ENCODE data around the gene CNTNAP2.
A peak's percentile ranks its signal among the peaks of the same experiment; 100 is the strongest.

The CNTNAP2 gene

GRCh38 chr7:148238761-148239325 is 2122.2 kb downstream of the CNTNAP2 start:
- Histone ChIP-seq H3K4me3 (ENCODE audit: insufficient read depth, low read length, poor library complexity, severe bottlenecking) (no peak overlapping the region), H3F3A (ENCODE audit: insufficient read depth) (no peaks in the 10 kb centered on the region), H3K27ac (ENCODE audit: low read depth, low read length) (no peak overlapping the region), H3K9me3 (ENCODE audit: insufficient read depth, low read length) (no peaks in the 10 kb centered on the region), H3K9ac (ENCODE audit: low read length) (no peak overlapping the region), H3K9me2 (replicated peaks; ENCODE audit: insufficient read depth, low read length) (no peaks in the 10 kb centered on the region), H4K20me1 (ENCODE audit: low read depth, low read length) (no peaks in the 10 kb centered on the region), H3K27me3 (ENCODE audit: low read length) (no peaks in the 10 kb centered on the region), H3K4me2 (ENCODE audit: low read depth, low read length, poor library complexity, severe bottlenecking) (no peak overlapping the region), H2AFZ (ENCODE audit: low read depth, low read length, severe bottlenecking) (no peak overlapping the region), H3K79me2 (ENCODE audit: insufficient read depth, low read length) (no peaks in the 10 kb centered on the region), H3K36me3 (ENCODE audit: low read length) (no peaks in the 10 kb centered on the region)
- TF ChIP-seq EZH2phosphoT487 (conservative IDR thresholded peaks at IDR 0.05; ENCODE audit: low read length) = no peak
- TF ChIP-seq CTCF (IDR thresholded peaks at IDR 0.05; ENCODE audit: insufficient read depth, low read length, poor library complexity, severe bottlenecking) = no peak

GRCh38 chr7:148241700-148242293 is 2125.2 kb downstream of the CNTNAP2 start:
- Histone ChIP-seq H3K4me3 (ENCODE audit: insufficient read depth, low read length, poor library complexity, severe bottlenecking) (no peak overlapping the region), H3K4me2 (ENCODE audit: low read depth, low read length, poor library complexity, severe bottlenecking) (no peak overlapping the region), H3K27ac (ENCODE audit: low read depth, low read length) (no peak overlapping the region), H3K9ac (ENCODE audit: low read length) (no peak overlapping the region), H3F3A (ENCODE audit: insufficient read depth) (no peaks in the 10 kb centered on the region), H4K20me1 (ENCODE audit: low read depth, low read length) (no peaks in the 10 kb centered on the region), H3K9me2 (replicated peaks; ENCODE audit: insufficient read depth, low read length) (no peaks in the 10 kb centered on the region), H3K9me3 (ENCODE audit: insufficient read depth, low read length) (no peaks in the 10 kb centered on the region), H3K79me2 (ENCODE audit: insufficient read depth, low read length) (no peaks in the 10 kb centered on the region), H3K36me3 (ENCODE audit: low read length) (no peaks in the 10 kb centered on the region), H2AFZ (ENCODE audit: low read depth, low read length, severe bottlenecking) (peak overlapping the region; percentile 17), H3K27me3 (ENCODE audit: low read length) (no peaks in the 10 kb centered on the region)
- TF ChIP-seq CTCF (IDR thresholded peaks at IDR 0.05; ENCODE audit: insufficient read depth, low read length, poor library complexity, severe bottlenecking) = no peak
- no peak for TF ChIP-seq EZH2phosphoT487 (conservative IDR thresholded peaks at IDR 0.05; ENCODE audit: low read length)

- Histone ChIP-seq H3K4me2 (ENCODE audit: low read depth, low read length, poor library complexity, severe bottlenecking) (no peak overlapping the region), H2AFZ (ENCODE audit: low read depth, low read length, severe bottlenecking) (peak overlapping the region; percentile 17)
Observed at GRCh38 chr7:148242294-148242821, 2125.8 kb downstream of the CNTNAP2 start.

More at GRCh38 chr7:148242294-148242821, 2125.8 kb downstream of the CNTNAP2 start:
- Histone ChIP-seq H3K27ac (ENCODE audit: low read depth, low read length) (no peak overlapping the region), H3K4me3 (ENCODE audit: insufficient read depth, low read length, poor library complexity, severe bottlenecking) (no peak overlapping the region), H4K20me1 (ENCODE audit: low read depth, low read length) (no peaks in the 10 kb centered on the region), H3K9ac (ENCODE audit: low read length) (no peak overlapping the region), H3K79me2 (ENCODE audit: insufficient read depth, low read length) (no peaks in the 10 kb centered on the region), H3K27me3 (ENCODE audit: low read length) (no peaks in the 10 kb centered on the region), H3K9me3 (ENCODE audit: insufficient read depth, low read length) (no peaks in the 10 kb centered on the region), H3F3A (ENCODE audit: insufficient read depth) (no peaks in the 10 kb centered on the region), H3K9me2 (replicated peaks; ENCODE audit: insufficient read depth, low read length) (no peaks in the 10 kb centered on the region), H3K36me3 (ENCODE audit: low read length) (no peaks in the 10 kb centered on the region)
- TF ChIP-seq CTCF (IDR thresholded peaks at IDR 0.05; ENCODE audit: insufficient read depth, low read length, poor library complexity, severe bottlenecking) (peak; percentile 57), EZH2phosphoT487 (conservative IDR thresholded peaks at IDR 0.05; ENCODE audit: low read length) (no peak)
